Mammary epithelial cell (primary cell): ENCODE data around the gene MYADML2.

Experiments used
- CTCF ChIP-seq, 2 donors: IDR thresholded peaks in 1 of 2; conservative IDR thresholded peaks in 1 of 2; 2 replicates each; pipeline ENCODE4 v1.5.1; 2011 to 2012; ENCODE audit warnings: inconsistent platforms in 2 of 2, low read length in 2 of 2, mild to moderate bottlenecking in 2 of 2, control low read depth in 1 of 2, low read depth in 1 of 2; ENCODE audit not compliant: insufficient read depth in 1 of 2; ENCODE audit errors: extremely low read depth in 1 of 2
- EZH2 ChIP-seq: IDR thresholded peaks from 2 replicates; pipeline ENCODE4 v1.6.1; 2012; ENCODE audit warnings: low read length, inconsistent platforms, borderline replicate concordance

- no peak for TF ChIP-seq CTCF (conservative IDR thresholded peaks at IDR 0.05 in 1 of 2, IDR thresholded peaks at IDR 0.05 in 1 of 2; ENCODE audit: extremely low read depth in 1 of 2, insufficient read depth in 1 of 2, low read depth in 1 of 2, low read length in 2 of 2)
- TF ChIP-seq EZH2 = no peak
Measured at GRCh38 chr17:81968396-81968745, 21.3 kb upstream of the MYADML2 start.
